Measurements from ENCODE around the gene ATP2A1.

DNA sequence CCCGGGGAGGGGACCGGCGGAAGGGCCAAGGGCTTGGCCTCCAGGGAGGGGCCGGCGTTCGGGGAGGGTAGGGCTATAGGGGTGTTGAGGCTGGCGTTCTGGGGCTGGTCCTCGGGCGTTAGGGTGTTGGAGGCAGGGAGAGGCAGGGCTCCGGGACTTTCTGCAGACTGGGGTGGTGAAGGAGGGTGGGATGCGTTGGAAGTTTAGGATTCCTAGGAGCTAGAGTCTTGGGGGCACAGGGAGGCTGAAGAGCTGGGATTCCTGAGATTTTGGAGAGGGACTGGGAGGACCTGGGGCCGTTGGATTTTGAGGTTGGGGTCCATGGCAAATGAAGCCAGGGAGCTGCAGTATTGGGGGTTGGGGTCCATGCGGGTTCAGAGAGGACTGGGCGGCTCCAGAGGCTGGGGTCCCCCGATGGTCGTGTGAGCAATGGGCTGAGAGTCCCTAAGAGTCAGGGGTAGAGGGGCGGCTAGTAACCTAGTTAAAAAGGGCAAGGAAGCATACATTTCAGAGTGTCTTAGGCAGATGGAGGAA, 73.2 kb downstream of the ATP2A1 start:
- TF ChIP-seq, protein P1, sequence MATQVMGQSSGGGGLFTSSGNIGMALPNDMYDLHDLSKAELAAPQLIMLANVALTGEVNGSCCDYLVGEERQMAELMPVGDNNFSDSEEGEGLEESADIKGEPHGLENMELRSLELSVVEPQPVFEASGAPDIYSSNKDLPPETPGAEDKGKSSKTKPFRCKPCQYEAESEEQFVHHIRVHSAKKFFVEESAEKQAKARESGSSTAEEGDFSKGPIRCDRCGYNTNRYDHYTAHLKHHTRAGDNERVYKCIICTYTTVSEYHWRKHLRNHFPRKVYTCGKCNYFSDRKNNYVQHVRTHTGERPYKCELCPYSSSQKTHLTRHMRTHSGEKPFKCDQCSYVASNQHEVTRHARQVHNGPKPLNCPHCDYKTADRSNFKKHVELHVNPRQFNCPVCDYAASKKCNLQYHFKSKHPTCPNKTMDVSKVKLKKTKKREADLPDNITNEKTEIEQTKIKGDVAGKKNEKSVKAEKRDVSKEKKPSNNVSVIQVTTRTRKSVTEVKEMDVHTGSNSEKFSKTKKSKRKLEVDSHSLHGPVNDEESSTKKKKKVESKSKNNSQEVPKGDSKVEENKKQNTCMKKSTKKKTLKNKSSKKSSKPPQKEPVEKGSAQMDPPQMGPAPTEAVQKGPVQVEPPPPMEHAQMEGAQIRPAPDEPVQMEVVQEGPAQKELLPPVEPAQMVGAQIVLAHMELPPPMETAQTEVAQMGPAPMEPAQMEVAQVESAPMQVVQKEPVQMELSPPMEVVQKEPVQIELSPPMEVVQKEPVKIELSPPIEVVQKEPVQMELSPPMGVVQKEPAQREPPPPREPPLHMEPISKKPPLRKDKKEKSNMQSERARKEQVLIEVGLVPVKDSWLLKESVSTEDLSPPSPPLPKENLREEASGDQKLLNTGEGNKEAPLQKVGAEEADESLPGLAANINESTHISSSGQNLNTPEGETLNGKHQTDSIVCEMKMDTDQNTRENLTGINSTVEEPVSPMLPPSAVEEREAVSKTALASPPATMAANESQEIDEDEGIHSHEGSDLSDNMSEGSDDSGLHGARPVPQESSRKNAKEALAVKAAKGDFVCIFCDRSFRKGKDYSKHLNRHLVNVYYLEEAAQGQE (IDR thresholded peaks at IDR 0.05; ENCODE audit: unreplicated experiment), result no peak
- no peak for TF ChIP-seq POLR2AphosphoS5 (IDR thresholded peaks at IDR 0.05; ENCODE audit: low read depth)
- TF ChIP-seq, protein P2, sequence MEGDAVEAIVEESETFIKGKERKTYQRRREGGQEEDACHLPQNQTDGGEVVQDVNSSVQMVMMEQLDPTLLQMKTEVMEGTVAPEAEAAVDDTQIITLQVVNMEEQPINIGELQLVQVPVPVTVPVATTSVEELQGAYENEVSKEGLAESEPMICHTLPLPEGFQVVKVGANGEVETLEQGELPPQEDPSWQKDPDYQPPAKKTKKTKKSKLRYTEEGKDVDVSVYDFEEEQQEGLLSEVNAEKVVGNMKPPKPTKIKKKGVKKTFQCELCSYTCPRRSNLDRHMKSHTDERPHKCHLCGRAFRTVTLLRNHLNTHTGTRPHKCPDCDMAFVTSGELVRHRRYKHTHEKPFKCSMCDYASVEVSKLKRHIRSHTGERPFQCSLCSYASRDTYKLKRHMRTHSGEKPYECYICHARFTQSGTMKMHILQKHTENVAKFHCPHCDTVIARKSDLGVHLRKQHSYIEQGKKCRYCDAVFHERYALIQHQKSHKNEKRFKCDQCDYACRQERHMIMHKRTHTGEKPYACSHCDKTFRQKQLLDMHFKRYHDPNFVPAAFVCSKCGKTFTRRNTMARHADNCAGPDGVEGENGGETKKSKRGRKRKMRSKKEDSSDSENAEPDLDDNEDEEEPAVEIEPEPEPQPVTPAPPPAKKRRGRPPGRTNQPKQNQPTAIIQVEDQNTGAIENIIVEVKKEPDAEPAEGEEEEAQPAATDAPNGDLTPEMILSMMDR (conservative IDR thresholded peaks at IDR 0.05; ENCODE audit: low read depth in 2 of 2), result no peak
- TF ChIP-seq EZH2phosphoT487 (IDR thresholded peaks at IDR 0.05; ENCODE audit: unreplicated experiment), result no peak
- TF ChIP-seq JUNB (IDR thresholded peaks at IDR 0.05; ENCODE audit: unreplicated experiment), result no peak
- TF ChIP-seq EZH2 (IDR thresholded peaks at IDR 0.05; ENCODE audit: low read depth, unreplicated experiment), result no peak
- TF ChIP-seq STAT1 (IDR thresholded peaks at IDR 0.05; ENCODE audit: unreplicated experiment), result no peak
- TF ChIP-seq ZNF331 (CRISPR knock-in tag; IDR thresholded peaks at IDR 0.05; ENCODE audit: low read depth), result no peak
- TF ChIP-seq CREB1 (CRISPR knock-in tag; IDR thresholded peaks at IDR 0.05; ENCODE audit: low read depth), result no peak
- TF ChIP-seq ZNF114 (CRISPR knock-in tag; IDR thresholded peaks at IDR 0.05), result no peak
- TF ChIP-seq, protein P3, sequence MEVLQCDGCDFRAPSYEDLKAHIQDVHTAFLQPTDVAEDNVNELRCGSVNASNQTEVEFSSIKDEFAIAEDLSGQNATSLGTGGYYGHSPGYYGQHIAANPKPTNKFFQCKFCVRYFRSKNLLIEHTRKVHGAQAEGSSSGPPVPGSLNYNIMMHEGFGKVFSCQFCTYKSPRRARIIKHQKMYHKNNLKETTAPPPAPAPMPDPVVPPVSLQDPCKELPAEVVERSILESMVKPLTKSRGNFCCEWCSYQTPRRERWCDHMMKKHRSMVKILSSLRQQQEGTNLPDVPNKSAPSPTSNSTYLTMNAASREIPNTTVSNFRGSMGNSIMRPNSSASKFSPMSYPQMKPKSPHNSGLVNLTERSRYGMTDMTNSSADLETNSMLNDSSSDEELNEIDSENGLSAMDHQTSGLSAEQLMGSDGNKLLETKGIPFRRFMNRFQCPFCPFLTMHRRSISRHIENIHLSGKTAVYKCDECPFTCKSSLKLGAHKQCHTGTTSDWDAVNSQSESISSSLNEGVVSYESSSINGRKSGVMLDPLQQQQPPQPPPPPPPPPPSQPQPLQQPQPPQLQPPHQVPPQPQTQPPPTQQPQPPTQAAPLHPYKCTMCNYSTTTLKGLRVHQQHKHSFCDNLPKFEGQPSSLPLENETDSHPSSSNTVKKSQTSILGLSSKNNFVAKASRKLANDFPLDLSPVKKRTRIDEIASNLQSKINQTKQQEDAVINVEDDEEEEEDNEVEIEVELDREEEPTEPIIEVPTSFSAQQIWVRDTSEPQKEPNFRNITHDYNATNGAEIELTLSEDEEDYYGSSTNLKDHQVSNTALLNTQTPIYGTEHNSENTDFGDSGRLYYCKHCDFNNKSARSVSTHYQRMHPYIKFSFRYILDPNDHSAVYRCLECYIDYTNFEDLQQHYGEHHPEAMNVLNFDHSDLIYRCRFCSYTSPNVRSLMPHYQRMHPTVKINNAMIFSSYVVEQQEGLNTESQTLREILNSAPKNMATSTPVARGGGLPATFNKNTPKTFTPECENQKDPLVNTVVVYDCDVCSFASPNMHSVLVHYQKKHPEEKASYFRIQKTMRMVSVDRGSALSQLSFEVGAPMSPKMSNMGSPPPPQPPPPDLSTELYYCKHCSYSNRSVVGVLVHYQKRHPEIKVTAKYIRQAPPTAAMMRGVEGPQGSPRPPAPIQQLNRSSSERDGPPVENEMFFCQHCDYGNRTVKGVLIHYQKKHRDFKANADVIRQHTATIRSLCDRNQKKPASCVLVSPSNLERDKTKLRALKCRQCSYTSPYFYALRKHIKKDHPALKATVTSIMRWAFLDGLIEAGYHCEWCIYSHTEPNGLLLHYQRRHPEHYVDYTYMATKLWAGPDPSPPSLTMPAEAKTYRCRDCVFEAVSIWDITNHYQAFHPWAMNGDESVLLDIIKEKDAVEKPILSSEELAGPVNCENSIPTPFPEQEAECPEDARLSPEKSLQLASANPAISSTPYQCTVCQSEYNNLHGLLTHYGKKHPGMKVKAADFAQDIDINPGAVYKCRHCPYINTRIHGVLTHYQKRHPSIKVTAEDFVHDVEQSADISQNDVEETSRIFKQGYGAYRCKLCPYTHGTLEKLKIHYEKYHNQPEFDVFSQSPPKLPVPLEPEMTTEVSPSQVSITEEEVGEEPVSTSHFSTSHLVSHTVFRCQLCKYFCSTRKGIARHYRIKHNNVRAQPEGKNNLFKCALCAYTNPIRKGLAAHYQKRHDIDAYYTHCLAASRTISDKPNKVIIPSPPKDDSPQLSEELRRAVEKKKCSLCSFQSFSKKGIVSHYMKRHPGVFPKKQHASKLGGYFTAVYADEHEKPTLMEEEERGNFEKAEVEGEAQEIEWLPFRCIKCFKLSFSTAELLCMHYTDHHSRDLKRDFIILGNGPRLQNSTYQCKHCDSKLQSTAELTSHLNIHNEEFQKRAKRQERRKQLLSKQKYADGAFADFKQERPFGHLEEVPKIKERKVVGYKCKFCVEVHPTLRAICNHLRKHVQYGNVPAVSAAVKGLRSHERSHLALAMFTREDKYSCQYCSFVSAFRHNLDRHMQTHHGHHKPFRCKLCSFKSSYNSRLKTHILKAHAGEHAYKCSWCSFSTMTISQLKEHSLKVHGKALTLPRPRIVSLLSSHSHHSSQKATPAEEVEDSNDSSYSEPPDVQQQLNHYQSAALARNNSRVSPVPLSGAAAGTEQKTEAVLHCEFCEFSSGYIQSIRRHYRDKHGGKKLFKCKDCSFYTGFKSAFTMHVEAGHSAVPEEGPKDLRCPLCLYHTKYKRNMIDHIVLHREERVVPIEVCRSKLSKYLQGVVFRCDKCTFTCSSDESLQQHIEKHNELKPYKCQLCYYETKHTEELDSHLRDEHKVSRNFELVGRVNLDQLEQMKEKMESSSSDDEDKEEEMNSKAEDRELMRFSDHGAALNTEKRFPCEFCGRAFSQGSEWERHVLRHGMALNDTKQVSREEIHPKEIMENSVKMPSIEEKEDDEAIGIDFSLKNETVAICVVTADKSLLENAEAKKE (CRISPR knock-in tag; IDR thresholded peaks at IDR 0.05), result no peak
- TF ChIP-seq ETS1 (IDR thresholded peaks at IDR 0.05), result no peak

Data from GM23338 (cell line).